ENCODE data around the gene CFAP69. TPM values are rescaled to one million over a fixed set of nuclear protein-coding genes. Genes with fewer than 3 reads are reported as not detected.
A peak's percentile ranks its signal among the peaks of the same experiment; 100 is the strongest.

Gene CFAP69
- total and polyA plus RNA-seq, 2 of the 8 experiments (the other 6 are each of a cell fraction or from before 2014, with no cell fraction given), result 1.00 to 3.8 TPM

DNA sequence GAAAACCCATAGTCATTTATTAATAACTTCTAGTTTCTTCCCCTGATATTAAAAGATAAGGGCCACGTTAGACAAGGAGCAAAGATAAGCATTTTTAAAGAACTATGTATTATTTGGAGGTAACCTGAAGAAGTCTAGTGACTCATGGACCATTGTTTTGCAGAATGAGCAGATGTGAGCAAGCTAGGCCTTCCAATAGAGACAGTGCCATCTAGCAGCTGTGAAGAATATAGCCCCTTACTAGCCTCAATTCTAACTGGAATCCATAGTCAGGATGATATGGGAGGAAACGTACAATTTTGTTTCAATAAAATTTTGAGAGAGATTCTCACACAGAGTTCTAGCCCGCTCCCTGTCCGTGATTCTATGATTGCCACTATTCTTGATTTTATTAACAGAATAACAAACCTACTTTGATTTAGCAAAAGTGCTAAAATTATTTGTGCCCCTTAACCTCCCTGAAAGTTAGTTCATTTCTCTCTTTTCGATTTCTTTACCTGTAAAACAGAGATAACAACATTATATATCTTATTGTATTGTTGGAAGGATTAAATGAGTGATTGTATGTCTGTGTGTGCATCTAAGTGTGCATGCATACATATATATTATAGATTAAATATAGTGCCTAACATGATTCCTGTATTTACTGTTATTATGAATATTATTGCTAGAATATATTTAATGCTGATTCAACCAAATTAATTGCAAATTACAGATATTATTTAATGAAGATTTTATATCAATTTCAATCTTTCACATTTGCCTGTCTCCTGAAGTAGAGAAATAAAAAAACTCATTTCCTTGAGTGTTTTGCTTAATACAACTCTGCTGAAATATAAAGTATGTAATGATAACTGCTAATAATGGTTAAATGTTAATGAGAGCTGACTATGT is 53.4 kb downstream of the CFAP69 start (continued):
- TF ChIP-seq CTCF (IDR thresholded peaks at IDR 0.05; ENCODE audit: control extremely low read depth in 1 of 3, insufficient read depth in 1 of 3, low read depth in 1 of 3, low read length in 3 of 3), result peak in 2 of 3 experiments; percentile 57 to 75; a peak in 3 of 4 replicates
- TF ChIP-seq RAD21 (IDR thresholded peaks at IDR 0.05 in 1 of 2, conservative IDR thresholded peaks at IDR 0.05 in 1 of 2; ENCODE audit: low read depth in 2 of 2, low read length in 2 of 2), result peak; percentile 65 to 75
- TF ChIP-seq RXRA (IDR thresholded peaks at IDR 0.05; ENCODE audit: insufficient read depth, low read depth, low read length), result no peak
- no peak for TF ChIP-seq EGR1 (IDR thresholded peaks at IDR 0.05; ENCODE audit: borderline replicate concordance, low read depth, low read length)
- TF ChIP-seq TEAD4 (IDR thresholded peaks at IDR 0.05; ENCODE audit: low read depth, low read length), result no peak
